Breast epithelium (tissue), 4 donors: ENCODE data around the gene UBALD1. TPM values are rescaled to one million over a fixed set of nuclear protein-coding genes. Genes with fewer than 3 reads are reported as not detected.
"Not testable (repeated sequence)": the region's sequence is repeated elsewhere in the genome, so short reads cannot be mapped to it uniquely, and the experiment has no call there.

Source experiments
- DNase-seq, 2 donors: peaks; one replicate each; pipeline ENCODE4 v3.0.0-alpha.2; 2019; ENCODE audit warnings: low spot score in 2 of 2
- H3K27ac ChIP-seq, 2 donors: fragments of 200-600 bp; sonication (generic) in 1 of 2; one replicate each; pipeline ENCODE4 v1.5.1; 2016 to 2019; ENCODE audit warnings: mild to moderate bottlenecking in 1 of 2
- H3K27me3 ChIP-seq, 2 donors: fragments of 200-600 bp; sonication (generic) in 1 of 2; one replicate each; pipeline versions ENCODE4 v1.5.1 to v1.6.0; 2017 to 2019; ENCODE audit warnings: control low read depth in 1 of 2, mild to moderate bottlenecking in 1 of 2
- H3K36me3 ChIP-seq: fragments of 200-600 bp; one replicate; pipeline ENCODE4 v1.5.1; 2019
- H3K4me1 ChIP-seq, 2 donors: fragments of 200-600 bp; sonication (generic); one replicate each; pipeline ENCODE4 v1.5.1; 2016 to 2019; ENCODE audit warnings: control low read depth in 1 of 2
- H3K4me3 ChIP-seq, 3 donors: fragments of 200-600 bp; sonication (generic); 1 replicate in 2 of 3; 2 replicates in 1 of 3; pipeline ENCODE4 v1.5.1; 2016 to 2019; ENCODE audit warnings: mild to moderate bottlenecking in 3 of 3, moderate library complexity in 2 of 3
- H3K9me3 ChIP-seq, 2 donors: fragments of 200-600 bp; sonication (generic) in 1 of 2; one replicate each; pipeline ENCODE4 v1.5.1; 2016 to 2019; ENCODE audit warnings: control low read depth in 1 of 2
- CTCF ChIP-seq, 3 donors: fragments of 450-650 bp; IDR thresholded peaks; one replicate each; pipeline ENCODE4 v1.5.1; 2016 to 2017; ENCODE audit warnings: antibody characterized with exemption in 3 of 3, mild to moderate bottlenecking in 3 of 3, moderate library complexity in 3 of 3
- POLR2A ChIP-seq: fragments of 450-650 bp; IDR thresholded peaks from one replicate; pipeline ENCODE4 v1.6.1; 2016; ENCODE audit warnings: antibody characterized with exemption, mild to moderate bottlenecking, moderate library complexity
- POLR2AphosphoS5 ChIP-seq, 3 donors: sonication (generic); formaldehyde crosslinking; IDR thresholded peaks; one replicate each; pipeline ENCODE4 v1.6.1; 2017; ENCODE audit warnings: antibody characterized with exemption in 3 of 3
- intact Hi-C: fragments of 100-400 bp; cut with DNase I; formaldehyde crosslinking; loops from one replicate; pipeline ENCODE4 v1.15.1; 2023; ENCODE audit warnings: low total_unique reads
- total RNA-seq, 3 donors: library from RNA; depleted of rRNA; stranded (reverse); fragments of >200 nt; gene quantifications; one replicate each; pipeline ENCODE4 v1.1.0, GENCODE V29; 2016

UBALD1 gene
- total RNA-seq, 3 donors from 2014 or later: 5.8 to 11.3 (median 7.2) TPM

- no peaks in the 10 kb centered on the region for H3K36me3 ChIP-seq
- TF ChIP-seq POLR2A: no peak
- no peak for TF ChIP-seq POLR2AphosphoS5 (IDR thresholded peaks at IDR 0.05)
- TF ChIP-seq CTCF (IDR thresholded peaks at IDR 0.05): no peak
- no peaks in the 10 kb centered on the region for H3K9me3 ChIP-seq
- no peak overlapping the region for H3K27ac ChIP-seq
- no peaks in the 10 kb centered on the region for H3K4me1 ChIP-seq
- no peak for DNase-seq
- H3K4me3 ChIP-seq: no peak overlapping the region
- intact Hi-C loops: no loop called here
- H3K27me3 ChIP-seq: no peaks in the 10 kb centered on the region
Observed at GRCh38 chr16:4574919-4575705, 39.6 kb downstream of the UBALD1 start.

DNA sequence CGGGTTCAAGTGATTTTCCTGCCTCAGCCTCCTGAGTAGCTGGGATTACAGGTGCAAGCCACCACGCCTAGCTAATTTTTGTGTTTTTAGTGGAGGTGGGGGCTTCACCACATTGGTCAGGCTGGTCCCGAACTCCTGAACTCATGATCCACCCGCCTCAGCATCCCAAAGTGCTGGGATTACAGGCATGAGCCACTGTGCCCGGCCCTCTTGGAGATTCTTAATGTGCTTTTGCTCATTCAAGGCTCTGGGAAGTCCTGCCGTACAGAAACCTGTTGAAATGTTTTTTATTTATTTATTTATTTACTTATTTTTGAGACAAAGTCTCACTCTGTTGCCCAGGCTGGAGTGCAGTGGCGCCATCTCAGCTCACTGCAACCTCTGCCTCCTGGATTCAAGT is 40.8 kb downstream of the UBALD1 start:
- H3K36me3 ChIP-seq, H3K27me3 ChIP-seq, DNase-seq, H3K9me3 ChIP-seq, H3K27ac ChIP-seq, H3K4me1 ChIP-seq, intact Hi-C loops, H3K4me3 ChIP-seq: not testable (repeated sequence)

DNA sequence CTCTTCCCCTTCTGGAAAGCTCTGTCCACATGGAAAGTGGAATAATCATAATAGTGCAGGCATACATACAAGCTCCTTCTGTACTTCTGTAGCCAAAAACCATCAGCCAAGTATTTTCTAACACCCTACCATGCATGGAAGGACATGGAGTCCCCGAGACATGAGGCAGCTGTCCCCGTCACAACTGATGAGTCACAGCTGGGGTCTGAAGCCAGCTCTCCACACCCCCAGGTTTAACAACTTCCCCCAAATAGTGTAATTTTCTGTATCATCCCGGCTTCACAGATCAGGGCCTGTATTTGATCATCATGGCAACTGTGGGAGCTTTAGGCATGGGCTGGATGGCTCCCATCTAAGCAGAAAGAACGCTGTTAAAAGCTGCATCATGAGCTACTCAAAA is 42.0 kb downstream of the UBALD1 start:
- Histone ChIP-seq H3K27ac (no peak overlapping the region), H3K4me1 (no peaks in the 10 kb centered on the region), H3K9me3 (no peaks in the 10 kb centered on the region), H3K4me3 (no peak overlapping the region), H3K27me3 (no peaks in the 10 kb centered on the region), H3K36me3 (no peaks in the 10 kb centered on the region)
- no peak for DNase-seq
- intact Hi-C loops: no loop called here
- TF ChIP-seq POLR2AphosphoS5 (IDR thresholded peaks at IDR 0.05) (no peak), CTCF (IDR thresholded peaks at IDR 0.05) (no peak), POLR2A (no peak)

DNA sequence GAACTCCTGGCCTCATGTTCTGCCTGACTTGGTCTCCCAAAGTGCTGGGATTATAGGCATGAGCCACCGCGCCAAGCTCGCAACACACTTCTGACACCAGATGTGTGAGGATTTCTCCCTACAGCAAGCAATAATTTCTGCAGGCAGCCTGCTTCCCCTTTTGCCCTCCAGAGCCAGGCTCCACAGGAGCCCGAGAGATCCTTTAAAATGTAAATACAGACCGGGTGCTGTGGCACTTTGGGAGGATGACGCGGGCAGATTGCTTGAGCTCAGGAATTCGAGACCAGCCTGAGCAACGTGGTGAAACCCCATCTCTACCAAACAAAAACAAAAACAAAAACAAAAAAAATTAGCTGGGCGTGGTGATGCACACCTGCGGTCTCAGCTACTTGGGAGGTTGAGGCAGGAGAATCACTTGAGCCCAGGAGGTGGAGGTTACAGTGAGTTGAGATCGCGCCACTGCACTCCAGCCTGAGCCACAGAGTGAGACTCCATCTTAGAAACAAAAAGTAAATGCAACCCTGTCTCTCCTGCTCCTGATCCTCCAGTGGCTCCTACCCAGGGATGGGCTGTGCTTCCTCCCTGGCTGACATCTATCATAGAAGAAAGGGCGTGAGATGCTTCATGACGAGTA is 43.9 kb downstream of the UBALD1 start:
- TF ChIP-seq POLR2A: no peak
- no peak for TF ChIP-seq POLR2AphosphoS5 (IDR thresholded peaks at IDR 0.05)
- no peak for TF ChIP-seq CTCF (IDR thresholded peaks at IDR 0.05)
- no peaks in the 10 kb centered on the region for H3K9me3 ChIP-seq
- H3K36me3 ChIP-seq: no peaks in the 10 kb centered on the region
- no peaks in the 10 kb centered on the region for H3K27me3 ChIP-seq
- intact Hi-C loops: no loop called here
- H3K27ac ChIP-seq: no peak overlapping the region
- H3K4me1 ChIP-seq: no peaks in the 10 kb centered on the region
- no peak for DNase-seq
- H3K4me3 ChIP-seq: no peak overlapping the region

DNA sequence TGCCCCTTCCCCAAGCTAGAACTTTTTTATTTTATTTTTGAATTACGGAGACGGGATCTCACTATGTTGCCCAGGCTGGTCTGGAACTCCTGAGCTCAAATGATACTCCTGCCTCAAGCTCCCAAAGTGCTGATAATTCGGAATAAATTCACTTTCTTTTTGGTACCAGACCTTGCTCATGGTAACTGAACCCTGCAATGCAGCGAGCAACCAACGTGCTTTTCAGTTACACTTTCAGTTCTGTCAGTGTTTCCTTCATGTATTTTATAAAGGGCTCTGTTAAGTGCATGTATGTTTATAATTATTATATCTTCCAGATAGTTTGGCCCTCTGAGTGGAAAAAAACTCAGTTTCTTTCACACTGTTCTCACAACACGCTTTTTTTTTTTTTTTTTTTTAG is 44.6 kb downstream of the UBALD1 start:
- no peak for TF ChIP-seq CTCF (IDR thresholded peaks at IDR 0.05)
- TF ChIP-seq POLR2AphosphoS5 (IDR thresholded peaks at IDR 0.05): no peak
- TF ChIP-seq POLR2A: no peak
- H3K9me3 ChIP-seq: no peaks in the 10 kb centered on the region
- no peaks in the 10 kb centered on the region for H3K4me1 ChIP-seq
- DNase-seq: no peak
- no peaks in the 10 kb centered on the region for H3K27me3 ChIP-seq
- intact Hi-C loops: no loop called here
- H3K4me3 ChIP-seq: no peak overlapping the region
- no peaks in the 10 kb centered on the region for H3K36me3 ChIP-seq
- H3K27ac ChIP-seq: no peak overlapping the region
